ENCODE measurements around the gene C2CD4B.

GRCh38 chr15:62125773-62126172 is 39.3 kb downstream of the C2CD4B start:
- TF ChIP-seq CTCF (IDR thresholded peaks at IDR 0.05), result peak in 3 of 4 experiments; percentile 21 to 51 (median 38)
- no peak for TF ChIP-seq POLR2A (IDR thresholded peaks at IDR 0.05)

Data from uterus (tissue), 2 donors.